ENCODE data around the gene MEGF6. TPM values are rescaled to one million over a fixed set of nuclear protein-coding genes. Genes with fewer than 3 reads are reported as not detected.

The MEGF6 gene
- total and polyA plus RNA-seq, 4 donors, result 17.7 to 54.2 (median 48.2) TPM

DNA sequence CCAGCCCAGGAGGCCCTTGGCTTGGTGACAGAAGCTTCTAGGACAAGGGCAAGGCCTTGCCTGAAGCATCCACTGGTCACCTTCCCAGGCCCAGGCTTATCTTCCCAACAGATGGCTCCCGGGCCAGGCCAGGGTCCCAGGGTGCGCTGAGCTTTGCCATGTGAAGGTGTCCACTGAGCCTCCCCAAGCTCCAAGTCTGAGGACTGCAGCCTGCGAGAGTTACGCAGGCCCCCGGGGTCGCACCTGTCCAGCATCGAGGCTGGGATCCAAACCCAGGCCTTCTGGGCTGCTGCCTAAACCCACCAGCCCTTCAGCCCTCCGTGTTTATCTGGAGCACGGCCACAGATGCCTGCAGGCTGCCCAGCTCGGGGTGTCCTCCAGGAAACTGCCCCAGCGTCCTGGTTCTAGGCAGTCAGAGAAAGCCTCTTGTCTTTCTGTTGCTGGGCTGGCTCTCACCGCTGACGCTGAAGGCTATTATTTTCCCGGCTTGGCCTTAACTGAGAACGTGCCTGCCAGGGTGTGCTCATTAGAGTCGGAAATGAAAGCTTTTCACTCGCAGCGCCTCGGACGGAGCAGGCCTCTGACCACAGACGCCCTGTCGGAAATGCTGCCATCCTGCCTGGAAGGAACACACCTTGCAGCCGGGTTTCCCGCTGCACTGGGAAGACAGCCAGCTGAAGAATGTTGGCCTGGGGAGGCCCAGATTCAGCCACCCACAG, 71.4 kb downstream of the MEGF6 start:
- H3K4me3 ChIP-seq, result no peak overlapping the region
- H3K9me3 ChIP-seq (ENCODE audit: control insufficient read depth in 4 of 4, insufficient read depth in 3 of 4, low read length in 3 of 4), result no peaks in the 10 kb centered on the region
- 41 to 55% methylated on average over 24 of the region's 24 CpGs for WGBS, 2 donors
- no peaks in the 10 kb centered on the region for H3K27me3 ChIP-seq (ENCODE audit: control insufficient read depth in 3 of 3, insufficient read depth in 3 of 3, low read length in 2 of 3)
- no peak for ATAC-seq (ENCODE audit: insufficient read depth, low FRiP score)
- no peak overlapping the region for H3K9ac ChIP-seq (ENCODE audit: insufficient read depth in 1 of 2, low read length in 2 of 2)
- peak in 2 of 3 donors; percentile 38 to 67 for DNase-seq
- peak overlapping the region in 1 of 2 donors; percentile 50 for H3K27ac ChIP-seq (ENCODE audit: low read depth in 1 of 2, low read length in 1 of 2)
- TF ChIP-seq CTCF (IDR thresholded peaks at IDR 0.05; ENCODE audit: control extremely low read depth, extremely low read depth), result no peak
- H3K4me1 ChIP-seq (ENCODE audit: control insufficient read depth in 5 of 5, insufficient read depth in 5 of 5, low read length in 5 of 5), result peaks cover 0 to 11% (median 7%) of the 10 kb centered on the region in 5 donors
- no peaks in the 10 kb centered on the region for H3K36me3 ChIP-seq (ENCODE audit: control insufficient read depth in 4 of 4, insufficient read depth in 4 of 4, low read length in 4 of 4)

DNA sequence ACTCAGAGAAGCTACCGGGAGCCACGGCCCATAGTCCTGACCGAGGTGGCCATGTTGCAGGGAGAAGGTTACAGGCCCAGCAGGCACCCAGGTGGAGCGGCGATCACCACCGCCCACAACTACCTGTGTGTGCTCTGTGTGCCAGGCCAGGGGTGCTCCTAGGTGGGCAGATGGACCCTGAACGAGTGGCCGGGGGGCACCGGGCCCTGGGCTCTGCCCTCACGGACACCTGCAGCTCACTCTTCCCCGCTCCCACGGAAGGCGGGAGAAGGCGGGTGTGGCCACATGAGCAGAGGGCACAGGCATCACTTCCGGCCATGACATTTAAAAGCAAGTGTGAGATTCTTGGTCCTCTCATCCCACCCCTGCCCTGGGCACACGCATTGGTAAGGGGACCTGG, 73.9 kb downstream of the MEGF6 start:
- ATAC-seq (ENCODE audit: insufficient read depth, low FRiP score), result no peak
- no peak for DNase-seq
- no peak overlapping the region for H3K9ac ChIP-seq (ENCODE audit: insufficient read depth in 1 of 2, low read length in 2 of 2)
- no peaks in the 10 kb centered on the region for H3K36me3 ChIP-seq (ENCODE audit: control insufficient read depth in 4 of 4, insufficient read depth in 4 of 4, low read length in 4 of 4)
- WGBS, 2 donors, result 92 to 94% methylated on average over 16 of the region's 16 CpGs
- peaks cover 0 to 8% (median 2%) of the 10 kb centered on the region in 5 donors for H3K4me1 ChIP-seq (ENCODE audit: control insufficient read depth in 5 of 5, insufficient read depth in 5 of 5, low read length in 5 of 5)
- H3K4me3 ChIP-seq, result no peak overlapping the region
- no peak overlapping the region for H3K27ac ChIP-seq (ENCODE audit: low read depth in 1 of 2, low read length in 1 of 2)
- H3K9me3 ChIP-seq (ENCODE audit: control insufficient read depth in 4 of 4, insufficient read depth in 3 of 4, low read length in 3 of 4), result no peaks in the 10 kb centered on the region
- TF ChIP-seq CTCF (IDR thresholded peaks at IDR 0.05; ENCODE audit: control extremely low read depth, extremely low read depth), result no peak
- H3K27me3 ChIP-seq (ENCODE audit: control insufficient read depth in 3 of 3, insufficient read depth in 3 of 3, low read length in 2 of 3), result no peaks in the 10 kb centered on the region

GRCh38 chr1:3536420-3537195, 74.7 kb downstream of the MEGF6 start:
- Histone ChIP-seq H3K9me3 (ENCODE audit: control insufficient read depth in 4 of 4, insufficient read depth in 3 of 4, low read length in 3 of 4) (no peaks in the 10 kb centered on the region), H3K4me1 (ENCODE audit: control insufficient read depth in 5 of 5, insufficient read depth in 5 of 5, low read length in 5 of 5) (peaks cover 0 to 7% (median 0%) of the 10 kb centered on the region in 5 donors), H3K27ac (ENCODE audit: low read depth in 1 of 2, low read length in 1 of 2) (no peak overlapping the region), H3K9ac (ENCODE audit: insufficient read depth in 1 of 2, low read length in 2 of 2) (no peak overlapping the region), H3K36me3 (ENCODE audit: control insufficient read depth in 4 of 4, insufficient read depth in 4 of 4, low read length in 4 of 4) (no peaks in the 10 kb centered on the region), H3K4me3 (no peak overlapping the region), H3K27me3 (ENCODE audit: control insufficient read depth in 3 of 3, insufficient read depth in 3 of 3, low read length in 2 of 3) (no peaks in the 10 kb centered on the region)
- 85 to 92% methylated on average over 27 of the region's 27 CpGs for WGBS, 2 donors
- DNase-seq (peak; percentile 43 to 69 (median 48)), ATAC-seq (ENCODE audit: insufficient read depth, low FRiP score) (no peak)
- TF ChIP-seq CTCF (IDR thresholded peaks at IDR 0.05; ENCODE audit: control extremely low read depth, extremely low read depth), result no peak
